ENCODE data around the gene NIT1.

Gene NIT1

GRCh38 chr1:161117759-161118581, at the start of gene NIT1, which contains the start of gene PFDN2:
NIT1 (plus strand) TSS chr1:161118105; CDS start chr1:161118177, 72 bp downstream.
PFDN2 (minus strand) TSS chr1:161118037; CDS start chr1:161118026, 11 bp downstream.
- DNase-seq (ENCODE audit: low read depth): peak; percentile 83

- DNase-seq (ENCODE audit: low read depth): peak; percentile 71
These were observed 49.3 kb upstream of the NIT1 start for GRCh38 chr1:161068306-161069234.

GRCh38 chr1:161069241-161069640, 48.7 kb upstream of the NIT1 start:
- DNase-seq (ENCODE audit: low read depth): no peak

GRCh38 chr1:161069731-161070270, 48.1 kb upstream of the NIT1 start, which contains the start of gene ARHGAP30:
ARHGAP30 (minus strand) TSS chr1:161069891; CDS start chr1:161069624, 267 bp downstream.
- peak; percentile 78 for DNase-seq (ENCODE audit: low read depth)

GRCh38 chr1:161070761-161071160, 47.1 kb upstream of the NIT1 start:
- DNase-seq (ENCODE audit: low read depth): no peak

- no peak for DNase-seq (ENCODE audit: low read depth)
These were observed 46.0 kb upstream of the NIT1 start for GRCh38 chr1:161071886-161072371.

- DNase-seq (ENCODE audit: low read depth): no peak
These were observed 45.0 kb upstream of the NIT1 start for GRCh38 chr1:161072751-161073449.

GRCh38 chr1:161073474-161074121, 44.3 kb upstream of the NIT1 start:
- DNase-seq (ENCODE audit: low read depth): no peak

GRCh38 chr1:161074676-161075368, 43.1 kb upstream of the NIT1 start:
- no peak for DNase-seq (ENCODE audit: low read depth)

- DNase-seq (ENCODE audit: low read depth): no peak
These were observed 41.5 kb upstream of the NIT1 start for GRCh38 chr1:161076410-161076809.

- no peak for DNase-seq (ENCODE audit: low read depth)
These were observed 40.5 kb upstream of the NIT1 start for GRCh38 chr1:161077426-161077825.

GRCh38 chr1:161079436-161080110, 38.3 kb upstream of the NIT1 start:
- DNase-seq (ENCODE audit: low read depth): no peak

GRCh38 chr1:161080441-161081405, 37.2 kb upstream of the NIT1 start:
- no peak for DNase-seq (ENCODE audit: low read depth)

GRCh38 chr1:161081519-161081918, 36.4 kb upstream of the NIT1 start:
- no peak for DNase-seq (ENCODE audit: low read depth)

GRCh38 chr1:161082483-161082882, 35.4 kb upstream of the NIT1 start:
- DNase-seq (ENCODE audit: low read depth): no peak

- DNase-seq (ENCODE audit: low read depth): no peak
These were observed 34.7 kb upstream of the NIT1 start for GRCh38 chr1:161082996-161083747.

- no peak for DNase-seq (ENCODE audit: low read depth)
These were observed 33.9 kb upstream of the NIT1 start for GRCh38 chr1:161083748-161084596.
